Nephron progenitor cell (in vitro differentiated cells): ENCODE measurements around the gene JOSD2.
A peak's percentile ranks its signal among the peaks of the same experiment; 100 is the strongest.

Experiments
- DNase-seq: peaks from one replicate; pipeline ENCODE4 v3.0.0; 2021
- H3K27ac Mint-ChIP-seq: 2 replicates; pipeline ENCODE4 v1.8.0; 2021; ENCODE audit warnings: mild to moderate bottlenecking, moderate library complexity, mixed read lengths
- H3K27me3 Mint-ChIP-seq: 2 replicates; pipeline ENCODE4 v1.8.0; 2021; ENCODE audit warnings: mild to moderate bottlenecking, low read depth, mixed read lengths; ENCODE audit not compliant: poor library complexity
- H3K36me3 Mint-ChIP-seq: 2 replicates; pipeline ENCODE4 v1.8.0; 2021; ENCODE audit warnings: low read depth, mixed read lengths
- H3K4me1 Mint-ChIP-seq: 2 replicates; pipeline ENCODE4 v1.8.0; 2021; ENCODE audit warnings: mixed read lengths
- H3K4me3 Mint-ChIP-seq: 2 replicates; pipeline ENCODE4 v1.8.0; 2021; ENCODE audit warnings: mild to moderate bottlenecking, moderate library complexity, mixed read lengths
- H3K9me3 Mint-ChIP-seq: 2 replicates; pipeline ENCODE4 v1.8.0; 2021; ENCODE audit warnings: mild to moderate bottlenecking, moderate library complexity, mixed read lengths
- TF ChIP-seq, protein P1 (sequence below): fragments of 200-600 bp; sonication (generic); IDR thresholded peaks from 2 replicates; pipeline ENCODE4 v1.5.0; 2021; ENCODE audit warnings: antibody characterized with exemption

JOSD2 gene

DNA sequence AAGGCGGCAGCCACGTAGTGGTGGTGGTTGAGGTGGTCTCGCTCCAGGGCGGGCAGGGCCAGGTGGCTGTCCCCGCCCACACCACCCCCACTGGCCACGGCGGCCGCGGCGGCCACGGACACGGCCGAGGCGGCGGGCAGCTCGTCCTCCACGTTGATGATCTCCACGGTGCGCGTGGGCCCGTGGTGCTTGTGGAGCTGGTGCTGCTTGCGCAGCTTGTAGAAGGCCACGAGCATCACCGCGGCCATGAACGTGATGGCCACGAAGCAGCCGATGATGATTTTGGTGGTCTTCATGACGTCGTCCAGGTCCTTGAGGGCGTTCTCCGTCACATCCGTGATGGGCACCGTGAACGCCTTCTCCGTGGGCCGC is 6.7 kb upstream of the JOSD2 start:
- peaks cover 6% of the 10 kb centered on the region for H3K27me3 Mint-ChIP-seq
- no peak for DNase-seq
- peaks cover 15% of the 10 kb centered on the region for H3K4me1 Mint-ChIP-seq
- H3K4me3 Mint-ChIP-seq = no peak overlapping the region
- TF ChIP-seq, protein P1, sequence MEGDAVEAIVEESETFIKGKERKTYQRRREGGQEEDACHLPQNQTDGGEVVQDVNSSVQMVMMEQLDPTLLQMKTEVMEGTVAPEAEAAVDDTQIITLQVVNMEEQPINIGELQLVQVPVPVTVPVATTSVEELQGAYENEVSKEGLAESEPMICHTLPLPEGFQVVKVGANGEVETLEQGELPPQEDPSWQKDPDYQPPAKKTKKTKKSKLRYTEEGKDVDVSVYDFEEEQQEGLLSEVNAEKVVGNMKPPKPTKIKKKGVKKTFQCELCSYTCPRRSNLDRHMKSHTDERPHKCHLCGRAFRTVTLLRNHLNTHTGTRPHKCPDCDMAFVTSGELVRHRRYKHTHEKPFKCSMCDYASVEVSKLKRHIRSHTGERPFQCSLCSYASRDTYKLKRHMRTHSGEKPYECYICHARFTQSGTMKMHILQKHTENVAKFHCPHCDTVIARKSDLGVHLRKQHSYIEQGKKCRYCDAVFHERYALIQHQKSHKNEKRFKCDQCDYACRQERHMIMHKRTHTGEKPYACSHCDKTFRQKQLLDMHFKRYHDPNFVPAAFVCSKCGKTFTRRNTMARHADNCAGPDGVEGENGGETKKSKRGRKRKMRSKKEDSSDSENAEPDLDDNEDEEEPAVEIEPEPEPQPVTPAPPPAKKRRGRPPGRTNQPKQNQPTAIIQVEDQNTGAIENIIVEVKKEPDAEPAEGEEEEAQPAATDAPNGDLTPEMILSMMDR = no peak
- no peaks in the 10 kb centered on the region for H3K9me3 Mint-ChIP-seq
- peaks cover 6% of the 10 kb centered on the region for H3K36me3 Mint-ChIP-seq
- no peak overlapping the region for H3K27ac Mint-ChIP-seq

DNA sequence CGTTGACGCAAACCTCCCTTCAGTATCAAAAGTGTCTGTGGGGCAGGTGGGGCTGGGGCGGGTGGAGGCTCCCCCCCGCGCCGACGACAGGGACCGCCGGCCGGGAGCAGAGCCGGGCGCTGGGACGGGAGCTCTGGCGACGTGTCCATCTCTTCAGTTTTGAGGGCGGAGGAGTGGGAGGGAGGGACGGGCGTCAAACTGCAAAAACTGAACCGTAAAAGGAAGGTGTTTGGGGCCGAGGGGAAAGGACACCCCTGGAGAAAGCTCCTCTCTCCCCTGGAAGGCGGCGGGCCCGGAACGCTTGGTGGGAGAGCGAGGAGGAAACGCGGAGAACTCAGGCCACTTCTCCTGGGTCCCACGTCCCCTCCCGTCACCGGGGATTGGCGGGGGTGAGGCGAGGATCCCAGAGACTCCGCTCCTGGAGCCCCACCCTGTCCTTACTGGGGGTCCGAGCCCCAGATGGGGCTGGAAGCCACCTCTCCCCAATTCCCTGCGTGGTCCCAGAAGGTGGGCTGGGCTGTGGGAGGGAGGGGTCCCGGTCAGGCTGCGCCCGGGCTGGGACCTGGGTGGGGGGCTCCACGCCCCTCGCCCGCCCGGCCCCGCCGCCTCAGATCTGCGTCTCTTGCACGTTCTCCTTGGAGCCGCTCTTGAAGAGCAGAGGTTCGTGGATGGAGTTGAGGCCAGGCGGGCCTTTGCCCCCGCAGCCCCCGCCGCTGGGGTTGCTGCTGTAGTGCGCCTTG is 6.1 kb upstream of the JOSD2 start:
- H3K4me1 Mint-ChIP-seq = peaks cover 15% of the 10 kb centered on the region
- no peak for DNase-seq
- peaks cover 6% of the 10 kb centered on the region for H3K27me3 Mint-ChIP-seq
- H3K36me3 Mint-ChIP-seq = peaks cover 6% of the 10 kb centered on the region
- no peak overlapping the region for H3K27ac Mint-ChIP-seq
- no peaks in the 10 kb centered on the region for H3K9me3 Mint-ChIP-seq
- TF ChIP-seq, protein P1 = no peak
- H3K4me3 Mint-ChIP-seq = no peak overlapping the region

DNA sequence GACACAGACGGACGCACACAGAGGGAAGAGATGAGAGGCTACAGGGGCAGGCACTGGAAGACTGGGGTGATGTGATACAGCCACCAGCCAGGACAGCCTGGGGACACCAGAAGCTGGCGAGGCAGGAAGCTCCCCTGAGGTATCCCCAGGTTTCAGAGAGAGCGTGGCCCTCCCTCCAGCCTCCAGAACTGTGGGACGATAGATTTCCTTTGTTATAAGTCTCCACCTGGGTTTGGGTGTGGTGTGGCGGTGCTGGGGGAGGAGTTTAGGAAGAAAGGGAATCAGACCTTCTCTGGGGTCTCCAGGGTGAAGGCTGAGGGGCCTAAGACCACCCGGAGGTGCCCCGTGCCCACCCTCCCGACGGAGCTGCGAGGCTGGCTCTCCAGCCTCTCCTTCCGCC is 5.5 kb upstream of the JOSD2 start:
- Mint-ChIP-seq H3K36me3 (peaks cover 6% of the 10 kb centered on the region), H3K27me3 (peaks cover 6% of the 10 kb centered on the region), H3K9me3 (no peaks in the 10 kb centered on the region)

GRCh38 chr19:50515168-50515561 is 4.2 kb upstream of the JOSD2 start:
- H3K4me3 Mint-ChIP-seq = no peak overlapping the region

More for the DNA sequence above, 5.5 kb upstream of the JOSD2 start:
- peaks cover 21% of the 10 kb centered on the region for H3K4me1 Mint-ChIP-seq
- no peak overlapping the region for H3K4me3 Mint-ChIP-seq
- H3K27ac Mint-ChIP-seq = no peak overlapping the region
- DNase-seq = no peak
- TF ChIP-seq, protein P1 = no peak

DNA sequence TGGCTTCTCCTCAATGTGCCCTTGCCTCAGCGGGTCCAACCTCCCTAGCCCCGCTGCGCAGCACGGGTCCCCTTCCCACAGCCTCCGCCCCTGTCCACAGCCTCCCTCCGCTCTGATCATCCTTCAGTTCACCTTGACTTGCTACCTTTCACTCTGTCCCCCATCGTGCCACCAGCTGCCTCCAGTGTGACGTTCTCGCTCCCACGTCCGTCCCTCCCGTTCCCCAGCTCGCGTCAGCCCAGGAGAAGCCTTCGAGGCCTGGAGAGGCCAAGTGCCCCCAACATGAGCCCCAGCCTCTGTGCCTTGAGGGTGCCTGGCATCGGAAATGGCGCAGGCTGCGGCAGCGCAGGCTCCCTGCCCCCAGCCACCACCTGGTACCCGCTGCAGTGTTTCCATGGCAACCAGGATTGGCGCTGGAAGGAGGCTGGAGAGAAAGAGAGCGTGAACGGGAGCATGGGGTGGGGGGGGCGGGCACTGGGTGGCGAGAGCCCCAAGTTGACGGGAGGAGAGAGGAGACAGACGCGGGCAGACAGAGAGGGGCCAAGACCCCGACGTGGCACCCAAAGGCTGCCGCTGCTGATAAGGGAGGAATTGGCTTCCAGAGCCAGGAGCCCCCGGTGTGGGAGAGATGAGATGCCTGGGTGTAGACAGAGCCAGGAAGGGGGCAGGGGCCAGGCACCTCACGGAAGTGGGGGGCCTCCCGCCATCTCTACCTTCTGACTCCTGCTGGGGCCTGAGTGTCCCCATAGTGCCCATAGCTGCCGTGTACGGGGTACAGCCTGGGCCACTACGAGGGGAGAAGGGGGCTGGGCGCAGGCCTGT is 3.6 kb upstream of the JOSD2 start:
- TF ChIP-seq, protein P1 = no peak
- Mint-ChIP-seq H3K36me3 (peaks cover 6% of the 10 kb centered on the region), H3K27ac (peak overlapping the region; percentile 64), H3K4me3 (no peak overlapping the region), H3K4me1 (peaks cover 31% of the 10 kb centered on the region), H3K27me3 (peaks cover 6% of the 10 kb centered on the region), H3K9me3 (no peaks in the 10 kb centered on the region)
- DNase-seq = no peak

More at GRCh38 chr19:50515168-50515561, 4.2 kb upstream of the JOSD2 start:
- TF ChIP-seq, protein P1 = no peak
- DNase-seq = no peak
- H3K9me3 Mint-ChIP-seq = no peaks in the 10 kb centered on the region
- no peak overlapping the region for H3K27ac Mint-ChIP-seq
- H3K27me3 Mint-ChIP-seq = peaks cover 6% of the 10 kb centered on the region
- peaks cover 6% of the 10 kb centered on the region for H3K36me3 Mint-ChIP-seq
- peaks cover 31% of the 10 kb centered on the region for H3K4me1 Mint-ChIP-seq
